CD4-positive, alpha-beta T cell treated with Interleukin-12 subunit alpha and Interleukin-12 subunit beta, for 1 hour (primary cell): ENCODE data around the gene NDUFAF5.

Source experiments
- DNase-seq: peaks from one replicate; pipeline ENCODE4 v3.0.0-alpha.2; 2020

NDUFAF5 gene

GRCh38 chr20:13824459-13824858 is 39.6 kb downstream of the NDUFAF5 start:
- DNase-seq: no peak

- DNase-seq: no peak
These were observed 40.6 kb downstream of the NDUFAF5 start for GRCh38 chr20:13825465-13825864.

- DNase-seq: no peak
These were observed 46.6 kb downstream of the NDUFAF5 start for GRCh38 chr20:13831476-13831875.

- DNase-seq: no peak
These were observed 53.8 kb downstream of the NDUFAF5 start for GRCh38 chr20:13838664-13839063.

GRCh38 chr20:13839421-13840092 is 54.7 kb downstream of the NDUFAF5 start:
- DNase-seq: no peak

GRCh38 chr20:13840093-13840465 is 55.3 kb downstream of the NDUFAF5 start:
- no peak for DNase-seq

- no peak for DNase-seq
These were observed 56.4 kb downstream of the NDUFAF5 start for GRCh38 chr20:13841206-13841605.

GRCh38 chr20:13844296-13844695 is 59.5 kb downstream of the NDUFAF5 start:
- DNase-seq: no peak

- DNase-seq: no peak
These were observed 66.5 kb downstream of the NDUFAF5 start for GRCh38 chr20:13851279-13851678.

GRCh38 chr20:13852306-13852705 is 67.5 kb downstream of the NDUFAF5 start:
- DNase-seq: no peak

GRCh38 chr20:13855613-13856012 is 70.8 kb downstream of the NDUFAF5 start:
- DNase-seq: no peak

- no peak for DNase-seq
These were observed 71.5 kb downstream of the NDUFAF5 start for GRCh38 chr20:13856354-13856753.

- DNase-seq: no peak
These were observed 72.5 kb downstream of the NDUFAF5 start for GRCh38 chr20:13857304-13857703.

- DNase-seq: no peak
These were observed 73.1 kb downstream of the NDUFAF5 start for GRCh38 chr20:13857961-13858360.

- no peak for DNase-seq
These were observed 73.6 kb downstream of the NDUFAF5 start for GRCh38 chr20:13858439-13858838.

- no peak for DNase-seq
These were observed 74.0 kb downstream of the NDUFAF5 start for GRCh38 chr20:13858871-13859270.

- DNase-seq: no peak
These were observed 77.4 kb downstream of the NDUFAF5 start for GRCh38 chr20:13862245-13862644.

- DNase-seq: no peak
These were observed 78.4 kb downstream of the NDUFAF5 start for GRCh38 chr20:13863244-13863643.

GRCh38 chr20:13865156-13865555 is 80.3 kb downstream of the NDUFAF5 start:
- DNase-seq: no peak

GRCh38 chr20:13865791-13866351 is 81.0 kb downstream of the NDUFAF5 start:
- no peak for DNase-seq

- DNase-seq: no peak
These were observed 83.5 kb downstream of the NDUFAF5 start for GRCh38 chr20:13868331-13868730.

GRCh38 chr20:13870170-13870748 is 85.4 kb downstream of the NDUFAF5 start:
- no peak for DNase-seq
